HG03432 (cell line): ENCODE data around the gene ZNF14.
"Not testable (repeated sequence)": the region's sequence is repeated elsewhere in the genome, so short reads cannot be mapped to it uniquely, and the experiment has no call there.

ENCODE experiments used
- ATAC-seq: cut with Tn5 transposase; IDR thresholded peaks from one replicate; pipeline ENCODE4 v1.9.1; 2021; ENCODE audit warnings: mild to moderate bottlenecking, moderate library complexity; ENCODE audit not compliant: unreplicated experiment

Gene ZNF14

DNA sequence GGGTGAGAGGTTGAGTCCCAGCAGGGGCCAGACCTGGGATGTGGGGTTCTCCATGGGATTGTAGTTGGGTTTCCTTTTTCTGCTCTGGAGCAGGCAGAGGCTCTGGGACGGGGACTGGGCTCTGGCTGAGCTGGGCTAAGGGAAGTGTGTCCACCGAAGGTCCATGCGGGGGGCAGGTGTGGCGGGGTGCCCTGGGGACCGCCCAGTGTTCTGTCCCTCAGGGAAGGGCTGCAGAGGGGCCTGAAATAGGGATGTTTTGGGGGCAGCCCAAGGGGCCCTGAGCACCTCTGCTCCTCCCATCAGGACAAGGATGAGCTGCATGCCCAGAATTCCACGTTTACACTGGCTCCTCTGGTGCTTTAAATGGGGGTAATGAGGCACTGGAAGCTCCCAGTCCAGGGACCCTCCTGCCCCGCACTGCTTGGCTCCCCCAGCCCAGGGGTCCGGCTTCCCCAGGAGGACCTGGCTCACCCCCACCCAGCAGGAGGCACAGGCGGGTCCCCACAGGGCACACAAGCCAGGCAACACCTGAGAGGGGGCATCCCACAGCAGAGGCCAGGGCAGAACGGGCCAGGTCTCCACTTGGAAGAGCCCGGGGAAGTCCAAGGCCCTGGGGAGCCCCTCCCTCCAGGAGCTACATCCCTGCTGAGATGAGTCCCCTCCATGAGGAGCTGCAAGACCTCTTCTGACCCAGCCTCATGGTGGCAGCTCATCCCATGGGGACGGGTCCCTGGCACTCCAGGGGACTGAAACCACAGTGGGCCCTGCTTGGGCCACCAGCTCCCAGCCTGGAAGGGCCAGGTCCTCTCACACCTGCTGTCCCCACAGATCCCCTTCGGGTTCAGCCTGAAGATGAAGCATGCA is 14.7 kb upstream of the ZNF14 start:
- ATAC-seq: no peak

DNA sequence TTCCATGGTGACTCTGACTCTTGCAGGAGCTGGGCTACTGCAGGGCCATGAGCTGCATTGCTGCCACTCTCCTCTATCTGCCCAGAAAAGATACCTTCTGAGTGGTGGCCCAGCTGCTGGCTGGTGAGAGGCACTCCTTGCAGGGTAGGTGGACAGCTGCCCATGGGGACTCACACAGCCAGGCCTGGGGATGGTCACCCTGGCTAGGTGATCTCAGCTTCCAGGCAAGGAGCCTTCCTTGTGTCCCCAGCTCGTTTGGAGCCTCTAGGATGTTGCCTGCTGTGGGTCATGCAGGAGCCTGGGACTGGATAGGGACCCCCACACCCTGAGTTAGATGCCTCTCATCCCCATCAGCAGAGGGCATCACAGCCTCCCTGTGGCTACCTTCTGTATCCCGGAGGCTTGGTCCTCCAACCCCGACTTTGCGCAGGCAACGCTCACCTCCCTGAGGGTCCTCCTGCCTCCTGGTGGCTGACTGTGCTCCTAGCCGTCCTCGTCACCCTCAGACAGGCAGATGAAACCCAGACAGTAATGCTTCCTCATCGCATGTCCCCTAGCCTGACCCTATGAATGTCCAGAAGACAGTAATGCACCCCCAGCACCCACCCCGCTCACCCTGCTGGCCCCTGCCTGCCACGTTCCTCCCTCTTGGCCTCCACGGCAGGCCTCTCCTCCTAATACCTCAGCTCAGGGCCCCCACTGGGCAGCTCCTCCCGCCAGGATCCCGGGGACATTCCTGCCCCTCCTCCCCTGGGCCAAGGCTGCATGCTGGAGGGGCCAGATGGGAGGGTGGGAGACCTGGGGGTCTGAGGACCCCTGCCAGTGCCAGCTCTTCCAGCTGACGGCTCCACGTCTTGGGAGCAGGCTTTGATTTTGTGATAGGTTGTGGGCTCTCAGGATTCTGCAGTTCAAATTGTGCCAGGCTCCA is 13.6 kb upstream of the ZNF14 start:
- no peak for ATAC-seq

GRCh38 chr19:19745496-19746285 is 12.8 kb upstream of the ZNF14 start:
- no peak for ATAC-seq

GRCh38 chr19:19744641-19745040 is 11.7 kb upstream of the ZNF14 start:
- no peak for ATAC-seq

GRCh38 chr19:19743921-19744320 is 11.0 kb upstream of the ZNF14 start:
- not testable (repeated sequence) for ATAC-seq

DNA sequence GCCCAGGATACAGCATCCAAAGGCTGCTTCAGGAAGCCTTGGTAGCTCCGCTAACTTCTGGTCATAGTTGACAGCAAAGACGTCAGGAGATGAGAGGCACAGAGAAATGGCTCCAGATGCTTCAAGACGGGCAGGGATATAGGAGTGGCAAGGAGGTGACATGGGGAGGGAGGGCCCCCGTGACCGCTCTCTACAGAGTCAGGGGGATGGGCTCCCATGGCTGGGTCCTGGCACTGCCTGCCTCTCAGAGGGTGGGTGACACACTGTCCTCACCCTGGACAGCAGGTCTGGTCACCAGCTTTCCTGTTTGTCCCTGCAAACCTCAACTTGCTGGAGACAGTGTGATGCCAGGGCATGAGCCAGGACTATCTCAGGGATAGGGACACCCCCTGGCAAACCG is 10.3 kb upstream of the ZNF14 start:
- no peak for ATAC-seq

DNA sequence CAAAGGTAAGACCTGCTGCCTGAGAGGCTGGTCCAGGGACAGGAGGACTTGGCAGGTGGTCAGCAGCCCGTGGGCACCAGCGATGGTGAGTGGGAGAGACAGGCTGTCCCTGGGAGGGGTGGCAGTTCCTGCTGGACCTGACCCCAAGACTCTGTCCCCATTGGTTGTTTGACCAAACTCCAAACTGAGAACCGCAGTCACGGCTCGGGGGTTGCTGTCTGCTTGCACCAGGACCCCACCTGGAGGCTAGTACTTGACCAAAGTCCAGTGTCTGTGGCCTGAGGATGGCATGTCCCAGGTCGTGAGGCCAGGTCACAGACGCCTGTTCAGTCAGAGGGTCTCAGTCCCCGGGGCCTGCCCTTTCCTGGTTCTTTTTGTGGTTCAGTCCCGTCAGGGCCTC is 9.9 kb upstream of the ZNF14 start:
- ATAC-seq: no peak

DNA sequence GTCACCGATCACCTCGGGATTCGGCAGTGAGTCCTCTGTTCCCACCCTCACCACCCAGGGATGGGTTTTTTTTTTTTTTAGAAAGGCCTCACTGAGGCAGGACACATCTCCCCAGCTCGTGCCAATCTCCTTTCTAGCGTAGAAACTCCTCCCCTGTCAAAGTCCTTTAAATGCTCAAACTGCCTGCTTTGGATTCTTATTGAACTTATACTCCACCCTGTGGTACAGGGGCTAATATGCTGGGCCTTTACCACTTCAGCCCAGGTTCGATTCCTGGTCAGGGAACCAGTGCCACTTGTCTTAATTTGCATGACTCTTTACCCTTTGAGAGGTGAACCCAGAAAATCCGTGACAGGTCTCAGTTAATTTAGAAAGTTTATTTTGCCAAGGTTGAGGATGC is 8.3 kb upstream of the ZNF14 start:
- ATAC-seq: no peak

- ATAC-seq: no peak
Observed at GRCh38 chr19:19740755-19741154, 7.8 kb upstream of the ZNF14 start.

DNA sequence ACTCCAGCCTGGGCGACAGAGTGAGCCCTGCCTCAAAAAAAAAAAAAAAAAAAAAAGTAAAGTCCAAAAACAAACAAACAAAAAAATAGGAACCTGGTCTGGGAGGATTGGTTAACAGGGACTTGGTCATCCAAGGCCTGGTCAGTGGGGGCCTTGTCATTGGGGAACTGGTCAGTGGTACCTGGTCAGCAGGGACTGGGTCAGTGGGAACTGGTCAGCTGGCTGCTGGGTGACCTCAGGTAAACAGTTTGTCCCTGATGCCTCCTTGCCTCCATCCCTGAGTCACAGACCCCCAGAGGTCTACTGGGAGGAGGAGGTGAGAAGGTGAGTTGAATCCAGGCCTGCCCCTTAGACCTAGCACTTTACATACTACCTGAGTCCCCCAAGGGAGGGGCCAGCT is 5.7 kb upstream of the ZNF14 start:
- ATAC-seq: no peak

DNA sequence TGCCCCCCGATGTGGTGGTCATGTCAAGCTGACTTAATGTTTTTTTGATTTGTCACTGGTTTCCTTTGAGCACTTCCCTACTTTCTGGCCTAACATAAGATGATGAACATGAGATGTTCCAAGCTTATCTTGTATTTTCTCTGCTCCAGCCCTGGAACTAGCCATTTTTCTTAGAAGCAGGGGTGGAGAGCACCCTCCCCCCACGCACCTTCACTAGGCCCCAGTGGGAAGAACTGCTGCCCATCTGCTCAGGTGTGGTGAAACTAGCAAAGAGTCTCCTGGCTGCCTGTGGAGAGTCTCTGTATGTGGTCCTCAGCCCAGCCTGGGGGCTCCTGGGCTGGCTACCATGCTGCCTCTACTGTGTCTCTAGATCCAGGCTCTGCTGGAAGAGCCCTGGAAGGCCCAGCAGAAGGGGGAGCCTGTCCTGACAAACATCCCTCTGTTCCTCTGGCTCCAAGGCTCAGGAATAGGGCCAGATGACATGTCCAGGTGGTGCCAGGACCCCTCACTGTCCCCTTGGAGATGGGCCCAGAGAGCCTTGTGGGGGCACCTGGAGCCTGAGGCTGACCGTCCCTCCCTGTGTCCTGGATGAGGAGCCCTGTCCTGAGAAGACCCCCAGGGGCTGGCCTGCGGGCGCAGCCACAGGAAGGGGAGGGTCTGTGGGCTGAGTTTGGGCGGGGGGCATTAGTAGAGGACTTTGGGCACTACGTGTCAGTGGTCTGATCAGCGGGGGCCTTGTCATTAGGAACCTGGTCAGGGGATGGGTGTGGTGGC is 4.8 kb upstream of the ZNF14 start:
- ATAC-seq: no peak

GRCh38 chr19:19721896-19722295 is 11.0 kb downstream of the ZNF14 start:
- no peak for ATAC-seq

- no peak for ATAC-seq
Observed at GRCh38 chr19:19719798-19720197, 13.1 kb downstream of the ZNF14 start.

DNA sequence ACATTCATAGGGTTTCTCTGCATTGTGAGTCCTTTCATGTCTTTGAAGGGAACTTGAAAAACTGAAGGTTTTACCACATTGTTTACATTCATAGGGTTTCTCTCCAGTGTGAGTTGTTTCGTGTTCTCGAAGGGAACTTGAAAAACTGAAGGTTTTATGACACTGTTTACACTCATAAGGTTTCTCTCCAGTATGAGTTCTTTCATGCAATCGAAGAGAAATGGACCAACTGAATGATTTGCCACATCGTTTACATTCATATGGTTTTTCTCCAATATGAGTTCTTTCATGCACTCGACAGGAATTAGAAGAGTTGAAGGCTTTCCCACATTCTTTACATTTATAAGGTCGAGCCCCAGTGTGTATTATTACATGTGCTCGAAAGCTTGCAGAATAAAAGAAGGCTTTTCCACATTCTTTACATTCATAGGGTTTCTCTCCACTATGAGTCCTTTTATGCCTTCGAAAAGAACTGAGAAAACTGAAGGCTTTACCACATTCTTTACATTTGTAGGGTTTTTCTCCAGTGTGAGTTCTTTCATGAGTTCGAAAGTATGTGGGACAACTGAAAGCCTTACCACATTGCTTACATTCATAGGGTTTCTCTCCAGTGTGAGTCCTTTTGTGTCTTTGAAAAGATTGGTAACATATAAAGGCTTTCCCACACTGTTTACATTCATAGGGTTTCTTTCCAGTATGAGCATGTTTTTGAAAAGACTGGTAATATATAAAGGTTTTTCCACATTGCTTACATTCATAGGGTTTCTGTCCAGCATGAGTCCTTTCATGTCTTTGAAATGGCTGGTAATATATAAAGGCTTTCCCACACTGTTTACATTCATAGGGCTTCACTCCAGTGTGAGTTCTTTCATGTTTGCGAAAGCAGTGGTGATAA is 20.7 kb downstream of the ZNF14 start:
- ATAC-seq: no peak

GRCh38 chr19:19711306-19711933 is 21.5 kb downstream of the ZNF14 start:
- ATAC-seq: no peak

DNA sequence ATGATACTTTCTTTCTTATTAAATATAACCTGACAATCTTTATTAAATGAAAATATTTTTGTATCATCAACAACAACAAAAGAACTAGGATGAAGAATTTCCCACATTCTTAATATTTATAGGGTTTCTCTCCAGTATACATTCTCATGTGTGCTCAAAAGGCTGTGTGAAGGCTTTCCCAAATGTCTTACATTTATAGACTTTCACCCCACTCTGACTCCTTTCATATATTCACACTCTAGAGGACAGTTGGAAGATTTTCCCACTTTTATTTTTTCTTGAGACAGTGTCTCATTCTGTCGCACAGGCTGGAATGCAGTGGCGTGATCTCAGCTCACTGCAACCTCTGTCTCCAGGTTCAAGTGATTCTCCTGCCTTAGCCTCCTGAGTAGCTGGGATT is 22.4 kb downstream of the ZNF14 start:
- ATAC-seq: no peak

DNA sequence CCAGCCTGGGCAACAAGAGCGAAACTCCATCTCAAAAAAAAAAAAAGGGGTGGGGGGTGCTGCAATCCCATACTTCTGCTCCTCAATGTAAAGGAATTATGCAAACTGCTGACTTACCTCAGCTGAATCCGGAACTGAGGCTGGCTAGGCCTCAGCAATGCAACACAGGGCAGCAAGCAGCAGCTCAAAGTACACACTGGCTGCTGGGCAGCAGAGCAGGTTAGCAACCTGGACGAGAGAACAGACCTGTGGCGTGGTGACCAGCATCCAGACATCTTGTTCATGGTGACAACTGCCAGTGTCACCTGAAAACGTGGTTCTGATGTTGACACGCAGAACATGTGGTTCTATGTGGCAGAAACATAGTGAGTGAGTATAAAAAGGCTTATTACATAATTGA is 28.1 kb downstream of the ZNF14 start:
- no peak for ATAC-seq

DNA sequence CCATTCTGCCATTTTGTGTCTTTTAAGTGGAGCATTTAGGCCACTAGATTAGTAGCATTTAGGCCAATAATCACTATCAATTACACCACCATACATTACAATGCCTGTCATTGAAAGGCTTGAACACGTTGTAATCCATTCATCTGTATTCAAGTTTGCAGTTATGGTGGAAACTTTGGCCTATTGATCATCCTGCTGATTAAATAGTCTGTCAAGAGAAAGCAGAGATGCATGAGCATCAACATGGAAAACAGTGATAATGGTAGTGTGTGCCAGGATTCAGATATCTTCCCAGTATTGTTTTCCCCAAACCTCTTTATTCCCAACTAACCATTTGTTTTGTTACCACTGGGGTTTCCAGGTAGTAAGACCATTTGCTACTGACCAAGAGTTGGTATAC is 32.4 kb downstream of the ZNF14 start:
- ATAC-seq: not testable (repeated sequence)

- no peak for ATAC-seq
Observed at GRCh38 chr19:19697589-19697988, 35.3 kb downstream of the ZNF14 start.
